GM18498 (cell line): ENCODE results near the gene GANC.

Source experiments
- ATAC-seq: cut with Tn5 transposase; IDR thresholded peaks from one replicate; pipeline ENCODE4 v1.9.1; 2021; ENCODE audit warnings: mild to moderate bottlenecking, moderate library complexity; ENCODE audit not compliant: unreplicated experiment

Gene GANC

GRCh38 chr15:42344763-42345162 is 71.8 kb downstream of the GANC start:
- ATAC-seq = no peak

- no peak for ATAC-seq
Observed at GRCh38 chr15:42345504-42345903, 72.5 kb downstream of the GANC start.

- no peak for ATAC-seq
Observed at GRCh38 chr15:42348083-42348482, 75.1 kb downstream of the GANC start.

DNA sequence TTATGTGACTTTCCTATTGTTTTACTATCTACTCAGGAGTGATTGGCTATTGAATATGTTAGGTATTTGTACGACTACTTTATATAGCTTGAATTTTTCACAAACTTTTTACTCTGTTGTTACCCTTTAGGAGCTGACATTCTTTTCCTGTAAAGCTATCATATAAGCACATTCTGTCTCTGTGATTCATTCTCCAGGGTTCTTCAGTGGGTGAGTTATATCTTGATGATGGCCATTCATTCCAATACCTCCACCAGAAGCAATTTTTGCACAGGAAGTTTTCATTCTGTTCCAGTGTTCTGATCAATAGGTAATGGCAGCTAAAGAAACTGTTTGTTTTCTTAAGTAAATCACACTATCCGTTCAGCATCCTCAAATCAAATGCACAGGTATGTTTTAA is 76.2 kb downstream of the GANC start:
- ATAC-seq = no peak

- ATAC-seq = no peak
Observed at GRCh38 chr15:42352401-42352800, 79.4 kb downstream of the GANC start.

GRCh38 chr15:42353061-42353460 is 80.1 kb downstream of the GANC start:
- ATAC-seq = no peak

- ATAC-seq = no peak
Observed at GRCh38 chr15:42354824-42355223, 81.8 kb downstream of the GANC start.

DNA sequence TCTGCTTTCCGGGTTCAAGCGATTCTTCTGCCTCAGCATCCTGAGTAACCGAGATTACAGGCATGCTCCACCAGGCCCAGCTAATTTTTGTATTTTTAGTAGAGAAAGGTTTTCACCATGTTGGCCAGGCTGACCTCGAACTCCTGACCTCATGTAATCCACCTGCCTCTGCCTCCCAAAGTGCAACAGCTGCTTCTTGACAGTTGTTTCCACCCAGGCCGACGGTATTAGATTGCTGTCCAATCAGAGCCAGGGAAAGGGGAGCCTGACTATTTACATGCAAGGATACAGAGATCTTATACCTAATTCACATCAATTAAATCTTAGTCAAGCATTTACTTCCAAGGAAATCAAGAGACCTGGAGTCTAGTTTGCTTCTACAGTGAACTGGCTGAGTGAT is 82.3 kb downstream of the GANC start:
- ATAC-seq = no peak

GRCh38 chr15:42356851-42357250 is 83.8 kb downstream of the GANC start:
- ATAC-seq = no peak

DNA sequence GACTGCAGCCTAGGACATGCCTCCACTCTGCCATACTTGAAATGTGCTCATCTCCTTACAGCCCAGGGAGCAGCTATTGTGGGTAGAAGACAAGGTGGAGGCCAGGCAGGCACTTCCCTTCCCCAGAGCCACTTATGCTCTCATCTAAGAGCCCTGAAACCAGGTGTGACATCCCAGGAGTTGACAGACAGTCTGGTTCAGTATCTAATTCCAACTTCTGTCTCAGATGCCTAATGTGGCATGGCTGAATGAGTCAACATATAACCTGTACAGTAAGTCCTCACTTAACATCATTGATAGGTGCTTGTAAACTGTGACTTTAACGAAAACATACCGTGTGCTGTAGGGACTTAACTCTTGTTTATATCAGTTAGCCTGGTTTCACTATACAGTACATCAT is 85.1 kb downstream of the GANC start:
- no peak for ATAC-seq

DNA sequence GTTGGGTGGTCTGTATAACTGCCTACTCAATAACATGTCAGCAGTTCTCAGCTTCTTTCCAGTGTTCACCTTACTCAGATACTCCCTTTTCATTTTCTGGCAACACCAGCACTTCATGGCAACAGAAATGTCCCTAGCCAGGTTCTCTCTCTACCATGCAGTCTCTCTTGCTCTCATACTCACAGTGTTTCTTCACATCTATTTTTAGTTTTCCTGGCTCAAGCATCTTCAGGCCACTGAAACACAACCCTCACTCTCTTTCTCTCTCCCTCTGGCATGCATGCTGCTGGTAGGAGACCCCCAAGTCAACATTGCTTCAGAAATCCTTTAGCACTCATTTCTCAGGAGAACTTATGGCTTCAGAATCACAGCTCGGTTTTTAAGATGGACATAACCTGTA is 86.2 kb downstream of the GANC start, which contains the start of gene CAPN3:
Gene CAPN3 (plus strand): TSS at position 253 of the 400 bp plus-strand sequence. CDS start 305 bp downstream, outside the sequence.
- no peak for ATAC-seq

DNA sequence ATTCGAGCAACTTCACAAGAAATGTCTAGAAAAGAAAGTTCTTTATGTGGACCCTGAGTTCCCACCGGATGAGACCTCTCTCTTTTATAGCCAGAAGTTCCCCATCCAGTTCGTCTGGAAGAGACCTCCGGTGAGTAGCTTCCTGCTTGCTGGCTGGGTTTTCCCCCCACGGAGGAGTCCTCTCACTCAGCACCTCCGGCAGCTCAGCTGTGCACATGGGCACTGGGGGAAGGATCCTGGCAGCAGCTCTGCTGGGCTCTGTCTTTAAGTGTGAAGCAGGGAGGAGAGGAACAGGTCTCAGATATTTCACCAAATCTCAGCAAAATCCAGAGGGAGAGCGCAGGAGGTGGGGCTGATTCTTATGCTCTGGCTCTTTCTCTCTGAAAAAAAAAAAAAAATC is 87.0 kb downstream of the GANC start:
- ATAC-seq = no peak

GRCh38 chr15:42360535-42361112 is 87.6 kb downstream of the GANC start:
- ATAC-seq = no peak

GRCh38 chr15:42363487-42363886 is 90.5 kb downstream of the GANC start:
- ATAC-seq = no peak

GRCh38 chr15:42363942-42364341 is 90.9 kb downstream of the GANC start:
- ATAC-seq = no peak

DNA sequence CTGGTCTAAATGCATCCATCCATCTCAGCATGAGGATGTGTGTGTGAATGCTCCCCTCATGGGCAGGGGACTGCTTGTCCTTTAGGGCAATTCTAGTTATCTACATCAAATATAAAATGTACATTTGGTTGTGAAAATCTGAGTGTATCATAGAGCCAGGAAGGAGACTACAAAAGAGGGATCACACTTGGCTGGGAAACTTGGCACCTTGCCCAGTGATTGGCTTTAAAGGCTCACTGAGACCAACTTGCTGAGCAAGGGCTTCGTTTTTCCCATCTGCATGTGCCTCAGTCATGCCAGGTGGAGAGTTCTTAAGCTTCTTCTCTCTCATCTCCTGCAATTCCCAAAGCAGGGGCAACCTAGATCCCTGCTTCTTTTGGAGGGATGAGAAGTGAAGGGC is 91.5 kb downstream of the GANC start:
- ATAC-seq = no peak

- no peak for ATAC-seq
Observed at GRCh38 chr15:42365921-42366550, 93.0 kb downstream of the GANC start.

DNA sequence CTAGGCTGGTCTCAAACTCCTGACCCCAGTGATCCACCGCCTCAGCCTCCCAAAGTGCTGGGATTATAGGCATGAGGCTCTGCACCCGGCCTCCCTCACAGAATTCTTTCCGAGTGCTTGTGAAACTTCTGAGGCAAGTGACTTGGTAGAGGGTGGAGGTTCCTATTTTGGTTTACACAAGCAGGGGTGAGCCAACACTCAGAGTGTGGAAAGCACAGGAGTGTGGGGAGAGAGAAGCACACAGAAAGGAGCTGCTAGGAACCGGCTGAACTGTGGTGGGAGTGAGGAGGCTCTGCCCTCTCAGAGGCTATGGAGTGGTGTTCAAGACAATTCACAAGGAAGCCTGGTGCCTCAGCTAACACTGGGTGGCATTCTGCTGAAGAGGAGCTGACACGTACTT is 94.0 kb downstream of the GANC start:
- no peak for ATAC-seq

- no peak for ATAC-seq
Observed at GRCh38 chr15:42368096-42368495, 95.1 kb downstream of the GANC start.

- no peak for ATAC-seq
Observed at GRCh38 chr15:42371096-42371495, 98.1 kb downstream of the GANC start.

GRCh38 chr15:42373274-42373673 is 100.3 kb downstream of the GANC start:
- no peak for ATAC-seq

DNA sequence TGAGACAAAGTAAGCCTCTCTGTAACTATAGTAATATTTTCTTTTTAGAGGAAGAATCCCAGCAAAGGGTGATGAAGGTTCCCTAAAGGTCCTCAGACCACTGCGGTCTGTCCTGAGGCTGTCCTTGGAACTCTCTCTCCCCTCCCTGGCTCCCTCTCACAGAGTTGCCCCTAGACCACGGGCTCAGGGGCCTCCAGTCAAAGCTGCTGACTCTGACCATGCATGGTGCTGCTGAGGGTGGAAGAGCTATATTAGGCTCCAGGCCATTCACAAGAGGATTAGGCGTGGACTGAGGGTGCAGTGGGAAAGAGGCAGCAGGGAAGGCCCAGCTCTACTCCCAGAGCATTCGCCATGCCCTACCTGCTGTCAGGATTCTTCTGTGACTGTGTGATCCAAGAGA is 100.9 kb downstream of the GANC start:
- no peak for ATAC-seq

DNA sequence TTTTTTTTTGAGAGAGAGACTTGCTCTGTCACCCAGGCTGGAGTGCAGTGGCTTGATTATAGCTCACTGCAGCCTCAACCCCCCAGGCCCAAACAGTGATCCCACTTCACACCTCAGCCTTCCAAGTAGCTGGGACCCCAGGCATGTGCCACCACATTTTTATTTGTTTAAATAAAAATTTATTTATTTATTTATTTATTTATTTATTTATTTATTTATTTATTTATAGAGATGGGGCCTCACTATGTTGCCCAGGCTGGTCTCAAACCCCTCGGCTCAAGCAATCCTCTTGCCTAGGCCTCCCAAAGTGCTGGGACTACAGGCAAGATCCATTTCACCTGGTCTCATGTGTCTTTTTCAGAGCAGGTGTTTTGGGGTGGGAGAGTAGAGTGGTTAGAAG is 101.8 kb downstream of the GANC start:
- ATAC-seq = no peak
